Mucosa of descending colon (tissue), 3 donors: ENCODE measurements around the gene SIRPB1. TPM values are rescaled to one million over a fixed set of nuclear protein-coding genes. Genes with fewer than 3 reads are reported as not detected.

Source experiments
- ATAC-seq: fragments of 200-7000 bp; cut with Tn5 transposase; one replicate; pipeline ENCODE4 v1.9.1; 2020; ENCODE audit warnings: mild to moderate bottlenecking, moderate library complexity
- DNase-seq, 3 donors: peaks; one replicate each; pipeline ENCODE4 v3.0.0-alpha.2; 2020
- H3K36me3 ChIP-seq: fragments of 200-600 bp; one replicate; pipeline ENCODE4 v1.8.0; 2021; ENCODE audit warnings: low read depth, mild to moderate bottlenecking
- H3K4me1 ChIP-seq: fragments of 200-600 bp; one replicate; pipeline ENCODE4 v1.8.0; 2021; ENCODE audit warnings: low read depth, mild to moderate bottlenecking
- H3K4me3 ChIP-seq: fragments of 200-600 bp; one replicate; pipeline ENCODE4 v1.8.0; 2021; ENCODE audit warnings: mild to moderate bottlenecking
- H3K9me3 ChIP-seq: fragments of 200-600 bp; one replicate; pipeline ENCODE4 v1.8.0; 2021; ENCODE audit warnings: mild to moderate bottlenecking
- intact Hi-C, 2 donors: fragments of 100-400 bp; cut with DNase I in 1 of 2; cut with micrococcal nuclease in 1 of 2; formaldehyde crosslinking; loops; one replicate each; pipeline versions ENCODE4 v1.11.0 to v1.11.1; 2022; cut with DNase I, micrococcal nuclease
- total RNA-seq, 3 donors: library from RNA; stranded (reverse); fragmentation: NEBNext Ultra II Directional in 2 of 3; extraction: Animal tissue kit (Norgen Biotek cat#: 25700) in 2 of 3; gene quantifications; one replicate each; pipeline versions ENCODE4 v1.2.1 to v1.2.4, GENCODE V29; 2021 to 2023
- TF ChIP-seq, protein P1 (sequence below): fragments of 200-600 bp; IDR thresholded peaks from one replicate; pipeline ENCODE4 v1.8.0; 2022; ENCODE audit warnings: antibody characterized with exemption, mild to moderate bottlenecking
- donor health status: DM: no; HTN: no; CAD: no; lungs with moderate emphysema.
- donor health status: DM: no; HTN: no; CAD: no.
- donor health status: DM: no; HTN: yes; CAD: no.

The SIRPB1 gene
- total RNA-seq, 3 donors from 2014 or later: 6.0 to 8.3 TPM; not detected in 1

- ATAC-seq (no peak), DNase-seq (no peak)
- Histone ChIP-seq H3K36me3 (no peaks in the 10 kb centered on the region), H3K9me3 (no peaks in the 10 kb centered on the region), H3K4me3 (no peak overlapping the region), H3K4me1 (no peaks in the 10 kb centered on the region)
- TF ChIP-seq, protein P1, sequence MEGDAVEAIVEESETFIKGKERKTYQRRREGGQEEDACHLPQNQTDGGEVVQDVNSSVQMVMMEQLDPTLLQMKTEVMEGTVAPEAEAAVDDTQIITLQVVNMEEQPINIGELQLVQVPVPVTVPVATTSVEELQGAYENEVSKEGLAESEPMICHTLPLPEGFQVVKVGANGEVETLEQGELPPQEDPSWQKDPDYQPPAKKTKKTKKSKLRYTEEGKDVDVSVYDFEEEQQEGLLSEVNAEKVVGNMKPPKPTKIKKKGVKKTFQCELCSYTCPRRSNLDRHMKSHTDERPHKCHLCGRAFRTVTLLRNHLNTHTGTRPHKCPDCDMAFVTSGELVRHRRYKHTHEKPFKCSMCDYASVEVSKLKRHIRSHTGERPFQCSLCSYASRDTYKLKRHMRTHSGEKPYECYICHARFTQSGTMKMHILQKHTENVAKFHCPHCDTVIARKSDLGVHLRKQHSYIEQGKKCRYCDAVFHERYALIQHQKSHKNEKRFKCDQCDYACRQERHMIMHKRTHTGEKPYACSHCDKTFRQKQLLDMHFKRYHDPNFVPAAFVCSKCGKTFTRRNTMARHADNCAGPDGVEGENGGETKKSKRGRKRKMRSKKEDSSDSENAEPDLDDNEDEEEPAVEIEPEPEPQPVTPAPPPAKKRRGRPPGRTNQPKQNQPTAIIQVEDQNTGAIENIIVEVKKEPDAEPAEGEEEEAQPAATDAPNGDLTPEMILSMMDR: no peak
- intact Hi-C loops: no loop called here
Observed at GRCh38 chr20:1656844-1657243, 37.0 kb upstream of the SIRPB1 start.

GRCh38 chr20:1654996-1655395 is 35.2 kb upstream of the SIRPB1 start:
- no peaks in the 10 kb centered on the region for H3K4me1 ChIP-seq
- no peak for ATAC-seq
- H3K36me3 ChIP-seq: no peaks in the 10 kb centered on the region
- no peak overlapping the region for H3K4me3 ChIP-seq
- no peak for DNase-seq
- no peaks in the 10 kb centered on the region for H3K9me3 ChIP-seq
- TF ChIP-seq, protein P1: no peak
- intact Hi-C loops: no loop called here

GRCh38 chr20:1652960-1653359 is 33.2 kb upstream of the SIRPB1 start:
- DNase-seq: no peak
- ATAC-seq: no peak
- intact Hi-C loops: no loop called here

GRCh38 chr20:1652104-1652503 is 32.3 kb upstream of the SIRPB1 start:
- DNase-seq (no peak), ATAC-seq (no peak)
- TF ChIP-seq, protein P1: no peak
- Histone ChIP-seq H3K36me3 (no peaks in the 10 kb centered on the region), H3K4me3 (no peak overlapping the region), H3K9me3 (no peaks in the 10 kb centered on the region), H3K4me1 (no peaks in the 10 kb centered on the region)
- intact Hi-C loops: no loop called here

More at GRCh38 chr20:1652960-1653359, 33.2 kb upstream of the SIRPB1 start:
- no peaks in the 10 kb centered on the region for H3K4me1 ChIP-seq
- H3K36me3 ChIP-seq: no peaks in the 10 kb centered on the region
- TF ChIP-seq, protein P1: no peak
- H3K4me3 ChIP-seq: no peak overlapping the region
- H3K9me3 ChIP-seq: no peaks in the 10 kb centered on the region

DNA sequence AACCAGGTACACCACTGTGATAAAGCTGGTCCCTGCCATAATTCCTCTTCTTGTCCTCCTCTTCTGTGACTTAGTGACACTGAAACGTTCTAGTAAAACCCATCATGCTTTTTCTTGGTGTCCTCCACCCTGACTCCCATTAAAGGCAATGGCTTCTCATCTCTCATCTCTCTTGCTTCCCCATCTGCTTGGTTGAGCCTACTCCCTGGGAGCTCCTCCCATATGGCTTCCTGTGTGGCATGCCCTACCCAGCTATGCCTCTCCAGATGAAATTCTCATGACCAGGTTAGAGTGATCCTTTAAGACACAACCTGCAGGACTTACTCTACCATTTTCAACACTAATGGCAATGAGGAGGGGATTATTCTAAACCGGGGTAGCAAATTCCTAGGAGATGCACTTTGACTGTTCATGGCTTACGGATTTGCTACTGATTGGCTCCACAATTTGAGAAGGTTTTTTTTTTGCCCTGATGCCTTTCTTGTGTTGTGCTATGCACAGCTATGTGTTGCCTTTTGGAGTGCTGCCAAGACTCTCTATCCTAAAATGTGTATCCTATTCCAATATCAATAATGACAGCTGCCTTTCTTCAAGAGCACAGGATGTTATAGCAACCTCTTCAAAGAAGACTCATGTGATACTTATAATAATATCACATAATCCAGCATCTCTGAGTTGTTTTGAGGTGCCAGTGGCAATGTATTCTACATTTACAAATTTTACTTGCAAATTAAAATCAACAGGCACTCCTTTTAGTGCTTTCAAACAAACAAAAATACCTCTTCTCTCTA is 31.7 kb upstream of the SIRPB1 start:
- intact Hi-C loops: no loop called here
- TF ChIP-seq, protein P1: no peak

More for the DNA sequence above, 31.7 kb upstream of the SIRPB1 start:
- Histone ChIP-seq H3K9me3 (no peaks in the 10 kb centered on the region), H3K4me1 (no peaks in the 10 kb centered on the region), H3K36me3 (no peaks in the 10 kb centered on the region), H3K4me3 (no peak overlapping the region)
- ATAC-seq: no peak
- no peak for DNase-seq
